NCI-H345 (cell line): ENCODE measurements around the gene ST14.
A peak's percentile ranks its signal among the peaks of the same experiment; 100 is the strongest.

Source experiments
- DNase-seq: peaks from one replicate; lab custom pipeline; 2025; lab: John Stamatoyannopoulos, UW

The ST14 gene

GRCh38 chr11:130159657-130160497, at the start of gene ST14:
Gene ST14, plus strand, starts transcription at chr11:130159782. Its CDS starts 198 bp downstream, at chr11:130159980.
- peak; percentile 66 for DNase-seq

- no peak for DNase-seq
Measured at GRCh38 chr11:130110339-130111108, 49.1 kb upstream of the ST14 start.

GRCh38 chr11:130112071-130112830, 47.3 kb upstream of the ST14 start:
- DNase-seq, result no peak

GRCh38 chr11:130114281-130114680, 45.3 kb upstream of the ST14 start:
- no peak for DNase-seq

GRCh38 chr11:130114726-130115125, 44.9 kb upstream of the ST14 start:
- DNase-seq, result no peak

GRCh38 chr11:130115218-130115617, 44.4 kb upstream of the ST14 start:
- DNase-seq, result peak; percentile 6

GRCh38 chr11:130118165-130118564, 41.4 kb upstream of the ST14 start:
- no peak for DNase-seq

- DNase-seq, result no peak
Measured at GRCh38 chr11:130118636-130119387, 40.8 kb upstream of the ST14 start.

GRCh38 chr11:130120045-130120444, 39.5 kb upstream of the ST14 start:
- no peak for DNase-seq

- no peak for DNase-seq
Measured at GRCh38 chr11:130121445-130121978, 38.1 kb upstream of the ST14 start.

GRCh38 chr11:130122141-130122575, 37.4 kb upstream of the ST14 start:
- DNase-seq, result no peak

GRCh38 chr11:130123414-130124040, 36.1 kb upstream of the ST14 start:
- DNase-seq, result no peak

- DNase-seq, result no peak
Measured at GRCh38 chr11:130124096-130124495, 35.5 kb upstream of the ST14 start.

- DNase-seq, result no peak
Measured at GRCh38 chr11:130125638-130126037, 33.9 kb upstream of the ST14 start.

GRCh38 chr11:130126516-130126915, 33.1 kb upstream of the ST14 start:
- DNase-seq, result no peak

GRCh38 chr11:130127509-130127908, 32.1 kb upstream of the ST14 start:
- DNase-seq, result no peak

GRCh38 chr11:130128626-130129025, 31.0 kb upstream of the ST14 start:
- DNase-seq, result no peak

- DNase-seq, result no peak
Measured at GRCh38 chr11:130129922-130130321, 29.7 kb upstream of the ST14 start.

GRCh38 chr11:130131961-130132850, 27.4 kb upstream of the ST14 start:
- DNase-seq, result peak; percentile 69

- no peak for DNase-seq
Measured at GRCh38 chr11:130133716-130134115, 25.9 kb upstream of the ST14 start.
